GM21576 (cell line): ENCODE results near the gene NSD2.
"Not testable (repeated sequence)": the region's sequence is repeated elsewhere in the genome, so short reads cannot be mapped to it uniquely, and the experiment has no call there.

Experiments used
- ATAC-seq: cut with Tn5 transposase; IDR thresholded peaks from one replicate; pipeline ENCODE4 v1.9.1; 2021; ENCODE audit warnings: mild to moderate bottlenecking, moderate library complexity; ENCODE audit not compliant: unreplicated experiment

NSD2 gene

DNA sequence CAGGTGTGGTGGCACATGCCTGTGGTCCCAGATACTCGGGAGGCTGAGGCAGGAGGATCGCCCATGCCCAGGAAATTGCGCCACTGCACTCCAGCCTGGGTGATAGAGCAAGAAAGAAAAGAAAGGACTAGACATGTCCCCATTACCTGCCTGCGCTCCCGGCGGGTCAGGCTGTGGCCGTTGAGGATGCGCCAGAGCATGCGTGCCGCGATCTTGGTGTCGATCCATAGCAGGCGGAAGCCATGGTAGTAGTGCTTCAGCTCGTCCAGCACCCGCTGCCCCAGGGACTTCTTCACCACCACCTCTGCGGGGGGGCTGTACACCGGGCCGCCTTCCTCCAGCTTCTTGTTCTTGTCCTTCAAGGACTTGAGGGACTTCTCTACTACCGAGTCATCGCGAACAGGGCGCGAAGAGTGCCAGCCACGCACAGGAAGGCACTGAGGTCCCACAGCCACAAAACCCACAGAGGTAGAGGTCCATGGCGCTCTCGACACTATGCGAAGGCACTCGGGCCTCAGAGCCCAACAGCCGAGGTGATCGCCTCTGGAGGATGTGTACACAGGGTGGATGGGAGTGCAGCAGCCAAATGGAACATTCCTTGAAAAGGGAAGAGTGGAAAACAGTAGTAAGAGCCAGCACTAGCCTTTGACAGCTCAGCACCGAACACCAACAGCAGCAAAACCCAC, 29.8 kb upstream of the NSD2 start:
- no peak for ATAC-seq

DNA sequence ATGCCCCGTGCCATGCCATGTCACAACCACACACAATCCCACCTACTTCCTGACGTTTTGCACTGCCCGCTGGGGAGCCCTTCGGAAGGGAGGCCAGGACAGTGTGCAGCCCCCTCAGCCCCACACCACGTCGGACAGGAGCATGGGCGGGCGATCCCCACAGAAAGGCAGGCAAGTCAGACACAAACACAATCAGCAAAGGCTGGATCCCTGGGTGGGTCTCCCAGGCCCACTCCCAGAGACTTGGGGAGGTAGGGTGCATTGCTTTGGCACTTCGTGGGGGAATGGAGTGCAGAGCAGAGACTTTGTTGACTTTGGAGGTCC, 29.3 kb upstream of the NSD2 start:
- ATAC-seq, result no peak

DNA sequence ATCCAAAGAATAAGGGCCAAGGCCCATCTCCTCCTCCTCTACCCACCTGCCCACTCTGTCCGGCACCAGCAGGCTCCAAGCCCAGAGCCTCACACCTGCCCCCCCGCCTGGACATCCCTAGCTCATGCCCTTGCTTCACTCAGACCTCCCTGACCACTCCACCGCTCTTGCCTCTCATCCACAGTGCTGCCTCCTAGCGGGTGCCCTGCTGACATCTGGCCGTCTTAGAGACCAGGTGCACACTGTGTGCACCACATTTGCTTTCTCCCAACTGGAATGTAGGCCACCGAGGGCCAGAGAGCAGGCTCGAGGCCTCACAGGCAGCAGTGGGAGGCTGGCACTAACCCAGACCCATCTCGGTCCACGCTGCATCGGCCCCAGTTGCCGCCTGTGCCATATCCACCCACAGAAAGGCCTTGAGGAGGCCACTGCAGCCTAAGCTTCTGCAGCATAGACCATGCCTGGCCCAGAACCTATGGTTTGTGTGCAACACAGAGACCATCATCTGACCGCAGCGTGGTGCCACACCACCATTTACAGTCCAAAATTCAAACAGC, 28.8 kb upstream of the NSD2 start:
- no peak for ATAC-seq

DNA sequence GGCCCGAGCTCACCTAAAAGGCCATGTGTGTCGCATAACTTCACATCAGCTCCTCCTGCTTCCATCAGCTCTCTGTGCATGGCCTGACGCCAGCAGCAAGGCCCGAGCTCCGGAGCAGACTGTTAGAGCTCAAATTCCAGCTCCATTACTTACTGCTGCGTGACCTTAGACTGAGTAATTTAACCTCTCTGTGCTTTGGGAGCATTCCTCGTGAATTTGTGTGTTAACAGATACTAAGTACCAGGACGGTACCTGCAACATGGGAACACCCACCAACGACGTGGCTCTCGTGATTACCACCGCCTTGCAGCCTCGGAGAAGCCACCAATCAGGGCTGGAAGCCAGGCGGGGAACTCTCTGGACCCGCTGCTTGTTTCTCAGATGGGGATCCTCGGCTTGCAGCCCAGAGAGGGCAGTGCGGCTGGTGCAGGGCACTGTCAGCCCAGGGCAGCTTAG, 28.2 kb upstream of the NSD2 start:
- no peak for ATAC-seq

DNA sequence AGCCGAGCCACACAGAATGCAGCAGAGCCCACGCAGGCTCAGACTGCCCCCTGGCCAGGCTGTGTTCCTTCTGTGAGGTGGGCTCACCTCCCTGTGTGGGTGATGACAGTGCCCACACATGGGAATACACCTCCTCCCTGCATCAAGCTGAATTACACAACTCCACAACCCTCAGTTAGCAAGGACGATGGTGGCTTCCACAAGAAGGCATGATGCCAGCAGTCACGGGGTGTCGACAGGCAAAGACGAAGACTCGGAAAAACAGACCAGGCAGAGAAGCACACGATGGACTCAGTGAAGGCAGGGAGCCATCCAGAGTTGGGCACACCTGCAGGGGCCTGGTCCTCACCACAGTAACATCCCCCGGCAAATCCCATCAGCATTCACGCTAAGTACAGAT, 27.3 kb upstream of the NSD2 start:
- ATAC-seq, result no peak

DNA sequence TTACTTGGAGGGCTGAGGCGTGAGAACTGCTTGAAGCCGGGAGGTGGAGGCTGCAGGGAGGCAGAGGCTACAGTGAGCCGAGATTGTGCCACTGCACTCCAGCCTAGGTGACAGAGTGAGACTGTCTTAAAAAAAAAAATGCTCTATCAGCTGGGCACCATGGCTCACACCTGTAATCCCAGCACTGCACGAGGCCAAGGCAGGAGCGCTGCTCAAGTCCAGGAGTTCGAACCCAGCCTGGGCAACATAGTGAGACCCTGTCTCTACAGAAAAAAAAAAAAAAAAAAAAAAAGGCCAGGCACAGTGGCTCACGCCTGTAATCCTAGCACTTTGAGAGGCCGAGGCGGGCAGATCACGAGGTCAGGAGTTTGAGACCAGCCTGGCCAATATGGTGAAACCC, 26.6 kb upstream of the NSD2 start:
- ATAC-seq, result not testable (repeated sequence)

DNA sequence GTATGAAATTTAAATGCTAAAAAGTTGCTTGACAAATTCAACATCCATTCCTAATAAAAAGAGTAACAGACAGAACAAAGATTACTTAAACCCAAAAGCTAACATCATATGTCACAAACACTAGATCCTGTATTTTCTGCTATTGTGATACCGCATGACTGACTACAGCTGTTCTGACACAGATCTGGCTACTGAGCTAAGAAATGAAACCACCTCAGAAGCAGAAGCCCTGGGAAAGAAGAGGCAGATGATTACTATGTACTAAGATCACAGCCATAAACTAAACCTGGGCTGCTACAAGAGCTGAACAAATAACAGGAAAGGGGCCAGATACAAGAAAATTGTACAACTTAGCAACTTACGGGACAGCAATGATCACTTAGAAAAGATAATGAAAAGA, 24.6 kb upstream of the NSD2 start:
- no peak for ATAC-seq

DNA sequence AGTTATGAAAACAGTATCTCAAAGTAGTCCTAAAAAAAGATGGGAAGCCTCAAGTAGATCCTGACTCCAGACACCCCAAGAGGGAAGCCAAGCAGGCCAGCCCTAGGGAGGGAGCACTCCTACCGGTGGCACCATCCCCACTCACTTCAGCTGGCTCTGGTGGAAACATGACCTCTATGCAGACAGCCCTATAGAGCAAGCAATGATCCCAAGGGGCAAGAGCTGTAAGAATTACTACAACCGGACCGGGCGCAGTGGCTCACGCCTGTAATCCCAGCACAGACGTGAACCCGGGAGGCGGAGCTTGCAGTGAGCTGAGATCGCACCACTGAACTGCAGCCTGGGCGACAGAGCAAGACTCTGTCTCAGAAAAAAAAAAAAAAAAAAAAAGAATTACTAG, 20.9 kb upstream of the NSD2 start:
- ATAC-seq, result no peak

DNA sequence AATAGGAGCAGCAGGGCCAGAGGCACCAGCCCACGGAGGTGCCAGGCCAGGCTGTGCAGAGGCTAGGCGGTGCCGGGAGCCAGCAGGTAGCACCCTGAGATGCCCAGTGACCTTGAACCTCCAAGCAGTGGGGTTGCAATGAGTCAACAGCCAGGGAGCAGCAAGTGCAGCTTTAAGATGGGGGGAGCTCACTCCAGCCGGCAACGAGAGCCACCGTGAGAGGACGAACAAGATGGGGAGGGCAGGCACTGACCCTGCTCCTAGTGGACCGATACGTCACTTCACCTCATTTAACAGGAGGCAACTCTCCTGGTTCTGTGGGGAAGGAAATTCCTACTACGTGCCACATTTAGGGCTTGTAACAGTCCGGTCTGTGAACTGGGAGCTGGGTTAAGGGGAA, 20.0 kb upstream of the NSD2 start:
- ATAC-seq, result no peak

DNA sequence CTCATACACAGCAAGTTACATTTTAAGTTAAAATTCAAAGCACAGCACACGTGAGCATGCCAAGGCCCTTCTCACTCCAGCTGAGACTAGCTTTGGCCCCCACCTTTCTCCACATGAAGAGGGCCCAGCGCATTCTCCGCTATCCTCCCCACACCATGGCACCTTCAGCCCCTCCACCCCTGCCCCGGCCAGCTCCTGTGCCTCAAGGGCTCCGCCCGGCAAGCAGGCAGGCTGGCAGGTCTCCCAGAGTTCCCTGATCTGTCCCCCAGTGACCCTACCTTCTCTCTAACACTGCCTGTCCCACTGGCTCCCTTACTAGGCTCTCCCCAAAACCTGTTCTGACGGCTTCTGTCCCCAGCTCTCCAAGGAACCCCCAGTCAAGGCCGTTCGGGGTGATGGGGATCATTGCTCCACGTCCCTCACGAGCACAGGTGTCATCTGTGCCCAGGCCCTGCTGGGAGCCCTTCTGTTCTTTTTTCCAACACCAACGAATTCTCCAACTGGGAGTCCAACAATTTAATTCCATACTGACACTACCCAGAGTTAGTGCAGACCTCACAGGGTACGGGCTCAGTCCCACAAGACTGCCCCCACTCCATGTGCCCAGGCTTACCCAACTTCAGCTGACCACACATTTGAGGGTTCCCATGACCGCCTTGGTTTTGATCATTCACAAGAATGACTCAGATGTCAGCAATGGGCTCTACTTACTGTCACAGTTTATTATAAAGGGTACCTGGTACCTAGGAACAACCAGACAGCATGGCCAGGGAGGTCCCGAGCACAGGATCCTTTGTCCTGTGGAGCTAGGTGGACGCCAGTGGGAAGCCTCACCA, 19.4 kb upstream of the NSD2 start:
- no peak for ATAC-seq

DNA sequence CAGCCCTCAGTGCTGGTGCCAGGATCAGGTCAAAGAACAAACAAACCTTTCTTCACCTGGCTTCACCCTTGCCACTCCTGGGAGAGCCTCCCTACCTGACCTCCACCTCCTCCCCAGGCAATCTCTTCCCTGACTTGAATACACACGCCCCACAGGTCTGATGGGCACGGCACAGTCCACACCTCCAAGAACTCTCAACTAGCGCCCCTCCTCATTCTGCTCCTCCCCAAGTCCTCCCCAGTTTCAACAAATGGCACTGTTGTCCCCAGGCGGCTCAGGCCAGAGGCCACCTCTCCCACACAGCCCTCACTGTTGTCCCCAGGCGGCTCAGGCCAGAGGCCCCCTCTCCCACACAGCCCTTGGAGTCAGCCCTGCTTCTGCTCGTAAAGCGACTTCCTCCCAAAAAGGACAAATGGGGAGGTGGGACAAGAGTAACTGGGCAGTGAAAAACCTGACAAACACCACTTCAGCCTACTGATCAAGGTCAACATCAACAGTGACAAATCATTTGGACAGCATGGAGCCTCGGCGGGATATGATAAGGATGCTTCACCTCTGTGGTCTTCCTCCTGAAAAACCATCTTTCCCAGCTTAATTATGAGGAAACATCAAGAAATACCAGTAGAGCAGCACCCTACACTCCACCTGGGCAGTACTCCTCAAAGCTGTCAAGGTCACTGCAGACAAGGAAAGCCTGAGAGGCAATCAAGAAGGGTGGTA, 18.1 kb upstream of the NSD2 start:
- ATAC-seq, result no peak

DNA sequence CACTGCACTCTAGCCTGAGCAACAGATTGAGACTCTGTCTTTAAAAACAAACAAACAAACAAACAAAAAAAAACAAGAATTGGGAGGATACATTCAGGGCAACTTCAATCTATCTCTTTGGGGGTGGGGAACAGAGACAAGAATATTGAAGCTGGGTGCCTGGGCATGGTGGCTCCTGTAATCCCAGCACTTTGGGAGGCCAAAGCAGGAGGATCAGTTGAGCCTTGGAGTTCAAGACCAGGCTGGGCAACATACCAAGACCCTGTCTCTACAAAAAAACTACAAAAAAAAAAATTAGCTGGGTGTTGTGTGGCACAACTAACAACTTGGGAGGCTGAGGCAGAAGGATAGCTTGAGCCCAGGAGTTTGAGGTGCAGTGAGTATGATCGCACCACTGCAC, 16.4 kb upstream of the NSD2 start:
- ATAC-seq, result no peak

DNA sequence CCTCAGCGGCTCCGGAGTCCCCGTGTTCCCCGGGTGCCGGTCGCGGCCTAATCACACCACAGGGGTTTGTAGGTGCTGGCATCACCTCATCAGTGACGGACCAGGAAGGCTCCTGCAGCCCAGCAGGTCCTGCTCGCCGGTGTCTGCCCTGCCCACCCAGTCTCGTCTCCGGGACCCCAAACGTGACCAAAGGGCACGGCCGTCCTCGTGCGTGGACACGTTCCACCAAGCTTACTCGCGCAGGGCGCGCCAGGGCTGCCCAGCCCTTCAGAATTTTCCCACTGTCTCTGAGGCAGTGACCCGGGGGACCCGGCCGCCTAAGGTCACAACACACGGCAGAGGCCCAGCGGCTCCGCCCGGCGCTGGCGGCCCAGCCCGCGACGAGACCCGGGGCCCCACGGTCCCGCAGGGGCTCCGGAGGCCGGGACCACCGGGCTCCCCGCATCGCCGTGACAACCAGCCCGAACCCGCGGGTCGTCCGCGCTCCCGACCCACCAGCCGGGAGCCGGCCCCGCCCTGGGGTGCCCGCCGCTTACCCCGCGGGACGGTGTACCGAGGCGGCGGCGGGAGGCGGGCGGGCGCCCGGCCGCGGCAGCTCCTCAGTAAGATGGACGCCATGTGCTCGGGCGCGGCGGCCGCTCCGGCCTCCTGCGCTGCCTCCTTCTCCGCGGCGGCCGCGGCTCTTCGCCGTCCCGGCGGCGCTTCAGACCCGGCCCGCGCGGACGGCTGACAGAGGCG, 15.7 kb upstream of the NSD2 start:
- peak; percentile 15 for ATAC-seq

DNA sequence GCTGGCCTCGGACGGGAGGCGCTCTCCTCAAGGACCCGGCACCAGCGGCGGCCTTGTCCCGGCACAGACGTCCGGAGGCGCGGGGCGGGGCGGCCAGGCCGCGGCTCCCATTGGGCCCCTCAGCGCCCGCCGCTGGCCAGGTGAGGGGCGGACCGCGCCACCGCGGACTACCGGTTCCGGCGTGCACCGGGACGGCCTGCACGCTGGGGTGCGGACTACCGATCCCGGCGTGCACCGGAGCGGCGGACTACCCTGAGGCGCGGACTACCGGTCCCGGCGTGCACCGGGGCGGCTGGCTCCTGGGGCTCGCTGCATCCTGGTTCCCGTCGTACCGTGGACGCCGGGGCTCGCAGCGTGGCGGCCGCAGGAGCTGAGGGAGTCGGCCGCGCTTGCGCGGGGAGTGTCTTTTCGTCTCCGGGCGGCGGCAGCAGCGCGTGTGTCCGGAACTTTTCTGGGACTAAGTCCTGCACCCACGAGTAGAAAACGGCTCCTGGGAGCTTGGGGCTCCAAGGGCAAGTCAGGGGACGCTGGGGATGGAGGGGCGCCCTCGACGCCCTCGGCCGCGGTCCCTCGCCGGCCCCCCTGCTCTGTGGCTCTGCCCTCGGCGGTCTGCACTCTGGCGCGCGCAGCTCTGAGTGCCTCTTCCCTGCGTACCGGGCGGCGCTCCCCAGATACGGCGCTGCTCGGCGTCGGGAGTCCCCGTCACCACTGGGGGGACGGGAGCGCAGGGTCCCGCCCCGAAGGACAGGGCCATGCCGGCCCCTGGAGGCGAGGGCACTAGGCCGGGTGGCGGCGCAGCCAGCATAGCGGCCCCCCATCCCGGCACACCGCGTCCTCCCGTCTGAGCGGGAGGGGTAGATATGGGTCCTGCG, 14.9 kb upstream of the NSD2 start, which contains the start of gene LETM1:
TSS of gene LETM1 (minus strand) at position 86 of the 872 bp plus-strand sequence. CDS start 206 bp downstream, outside the sequence.
- peak; percentile 90 for ATAC-seq

DNA sequence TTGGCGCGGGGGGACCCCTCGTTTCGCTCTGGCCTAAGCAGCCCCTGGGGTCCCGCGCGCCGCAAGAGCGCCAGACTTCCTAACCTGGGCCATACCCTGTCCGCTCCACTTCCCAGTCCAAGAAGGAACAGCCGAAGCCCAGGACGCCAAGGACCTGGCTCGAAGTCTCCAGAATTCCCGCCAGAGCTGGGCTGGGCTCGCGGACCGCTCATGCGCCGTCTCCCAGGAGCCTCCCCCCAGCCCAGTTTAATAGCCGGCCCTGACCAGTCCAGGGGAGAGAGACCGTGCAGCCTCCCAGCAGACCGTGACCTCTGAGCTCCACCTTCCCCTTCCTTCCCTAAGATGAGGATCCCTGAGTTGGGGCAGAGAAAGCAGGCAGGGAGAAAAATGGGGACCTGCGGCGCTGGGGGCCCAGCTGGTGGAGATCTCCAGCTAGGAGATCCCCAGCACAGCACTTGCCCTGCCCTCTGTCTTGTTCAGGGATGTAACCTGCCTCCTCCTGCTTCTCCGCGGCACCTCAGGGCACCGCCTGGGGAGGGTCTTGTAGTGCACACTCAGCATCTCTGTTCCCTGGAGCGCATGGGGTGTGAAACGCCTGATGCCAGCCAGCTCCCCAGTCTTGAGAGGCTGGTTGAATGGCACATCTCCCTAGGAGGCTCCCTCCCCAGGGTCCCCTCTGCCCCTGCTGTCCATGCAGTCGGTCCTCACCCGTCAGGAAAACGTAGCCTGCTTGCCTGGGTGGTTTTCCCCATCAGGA, 14.1 kb upstream of the NSD2 start:
- no peak for ATAC-seq

DNA sequence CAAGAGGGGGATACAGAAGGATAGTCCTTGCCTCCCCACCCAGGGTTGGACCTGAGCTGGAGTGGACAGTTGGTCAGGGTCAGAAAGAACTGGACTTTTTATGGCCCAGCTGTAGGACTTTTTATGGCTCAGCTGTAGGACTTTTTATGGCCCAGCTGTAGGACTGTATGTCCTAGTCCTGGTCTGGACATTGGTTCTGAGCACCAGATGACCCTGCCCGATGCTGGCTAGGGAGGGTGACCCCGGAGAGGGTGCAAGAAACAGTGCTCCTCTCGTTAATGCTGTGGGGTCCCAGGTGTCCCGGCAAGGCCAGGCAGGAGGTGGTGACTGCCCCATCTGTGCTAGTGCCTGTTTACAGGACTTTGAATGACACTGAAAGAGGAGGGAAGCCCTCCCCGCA, 13.3 kb upstream of the NSD2 start:
- no peak for ATAC-seq

DNA sequence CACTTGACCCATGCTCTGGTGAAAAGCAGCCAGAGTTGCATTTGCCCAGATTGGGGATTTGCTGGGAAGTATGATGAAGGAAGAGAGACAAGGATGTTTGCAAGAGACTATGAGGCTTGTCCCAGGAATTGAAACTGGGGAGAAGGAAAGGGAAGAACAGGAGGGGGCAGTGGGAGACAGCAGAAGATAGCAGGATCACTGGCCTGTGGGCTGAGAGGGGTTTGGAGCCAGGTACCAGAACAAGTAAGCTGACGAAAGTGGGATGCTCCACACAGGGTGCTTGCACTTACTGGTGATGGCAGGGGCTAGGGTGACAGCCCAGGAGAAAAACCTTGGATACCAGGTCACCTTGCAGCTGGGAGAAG, 11.8 kb upstream of the NSD2 start:
- ATAC-seq, result no peak

DNA sequence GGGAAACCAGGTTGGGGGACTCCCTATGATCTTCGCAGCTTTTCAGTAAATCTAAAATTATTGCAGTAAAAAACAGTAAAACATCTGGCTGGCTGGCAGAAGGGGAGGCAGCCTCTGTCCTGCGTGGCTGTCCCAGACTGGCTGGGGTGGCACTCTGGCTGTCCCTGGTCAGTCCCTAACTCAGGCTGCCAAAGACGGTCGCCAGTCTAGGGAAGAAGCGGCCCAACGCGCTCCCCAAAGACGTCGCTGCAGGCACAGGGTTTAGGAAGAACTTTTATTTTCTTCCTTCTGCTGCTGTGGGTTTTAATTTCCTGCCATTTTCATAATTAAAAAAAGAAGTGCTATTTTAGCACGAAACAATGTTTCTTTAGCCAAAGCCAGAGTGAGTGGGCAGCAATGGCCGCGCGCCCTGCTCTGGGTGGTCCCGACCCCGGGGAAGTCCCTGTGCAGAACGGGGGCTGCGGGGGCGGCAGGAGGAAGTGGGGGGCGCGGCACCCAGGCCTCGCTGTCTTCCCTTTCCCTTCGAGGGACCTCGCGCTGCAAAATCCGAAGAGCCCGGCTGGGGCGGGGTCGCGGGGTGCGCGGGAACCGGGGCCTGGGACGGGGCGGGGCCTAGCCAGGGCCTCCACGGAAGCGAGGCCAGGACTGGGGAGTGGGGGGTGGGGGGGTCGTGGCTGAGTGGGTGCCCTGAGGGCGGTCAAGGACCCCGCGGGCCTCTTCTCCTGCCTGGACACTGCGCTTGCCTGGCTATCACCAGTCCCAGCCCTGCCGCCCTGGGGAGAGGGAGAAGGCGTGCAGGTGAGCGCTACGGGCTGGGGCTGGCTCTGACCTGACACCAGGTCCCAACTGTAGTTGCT, 8.9 kb upstream of the NSD2 start:
- ATAC-seq, result no peak
